Measurements from ENCODE around the gene SLC29A1.

The SLC29A1 gene

GRCh38 chr6:44178424-44179071, 44.8 kb upstream of the SLC29A1 start:
- no peaks in the 10 kb centered on the region for H4K20me1 ChIP-seq (ENCODE audit: insufficient read depth)
- no peak overlapping the region for H3K9ac ChIP-seq
- no peak for TF ChIP-seq CTCF (conservative IDR thresholded peaks at IDR 0.05; ENCODE audit: low read depth, low read length)
- no peak overlapping the region for H3K27ac ChIP-seq
- H3K4me3 ChIP-seq (IDR thresholded peaks at IDR 0.05; ENCODE audit: insufficient read depth, low read depth, low read length), result no peak overlapping the region
- no peaks in the 10 kb centered on the region for H3K27me3 ChIP-seq (ENCODE audit: insufficient read depth, low read depth)
- no peaks in the 10 kb centered on the region for H3K36me3 ChIP-seq (ENCODE audit: insufficient read depth)
- no peaks in the 10 kb centered on the region for H3K4me1 ChIP-seq (ENCODE audit: low read depth, poor library complexity, severe bottlenecking)
- no peaks in the 10 kb centered on the region for H3K79me2 ChIP-seq (ENCODE audit: insufficient read depth, low read depth)
- H2AFZ ChIP-seq (ENCODE audit: low read depth), result no peak overlapping the region
- no peak overlapping the region for H3K4me2 ChIP-seq

- no peak overlapping the region for H3K9ac ChIP-seq
- no peak overlapping the region for H3K4me2 ChIP-seq
- H3K79me2 ChIP-seq (ENCODE audit: insufficient read depth, low read depth), result no peaks in the 10 kb centered on the region
- TF ChIP-seq CTCF (conservative IDR thresholded peaks at IDR 0.05; ENCODE audit: low read depth, low read length), result no peak
- H2AFZ ChIP-seq (ENCODE audit: low read depth), result no peak overlapping the region
- H3K4me3 ChIP-seq (IDR thresholded peaks at IDR 0.05; ENCODE audit: insufficient read depth, low read depth, low read length), result no peak overlapping the region
- H3K36me3 ChIP-seq (ENCODE audit: insufficient read depth), result no peaks in the 10 kb centered on the region
- H3K4me1 ChIP-seq (ENCODE audit: low read depth, poor library complexity, severe bottlenecking), result no peaks in the 10 kb centered on the region
- no peak overlapping the region for H3K27ac ChIP-seq
- no peaks in the 10 kb centered on the region for H4K20me1 ChIP-seq (ENCODE audit: insufficient read depth)
- no peaks in the 10 kb centered on the region for H3K27me3 ChIP-seq (ENCODE audit: insufficient read depth, low read depth)
Observed at GRCh38 chr6:44179072-44179536, 44.3 kb upstream of the SLC29A1 start.

- no peak overlapping the region for H3K4me2 ChIP-seq
- no peak overlapping the region for H2AFZ ChIP-seq (ENCODE audit: low read depth)
- no peak for TF ChIP-seq CTCF (conservative IDR thresholded peaks at IDR 0.05; ENCODE audit: low read depth, low read length)
- H3K4me1 ChIP-seq (ENCODE audit: low read depth, poor library complexity, severe bottlenecking), result no peaks in the 10 kb centered on the region
- H3K27me3 ChIP-seq (ENCODE audit: insufficient read depth, low read depth), result no peaks in the 10 kb centered on the region
- no peak overlapping the region for H3K9ac ChIP-seq
- no peak overlapping the region for H3K27ac ChIP-seq
- no peak overlapping the region for H3K4me3 ChIP-seq (IDR thresholded peaks at IDR 0.05; ENCODE audit: insufficient read depth, low read depth, low read length)
- H3K79me2 ChIP-seq (ENCODE audit: insufficient read depth, low read depth), result no peaks in the 10 kb centered on the region
- H3K36me3 ChIP-seq (ENCODE audit: insufficient read depth), result no peaks in the 10 kb centered on the region
- H4K20me1 ChIP-seq (ENCODE audit: insufficient read depth), result no peaks in the 10 kb centered on the region
Observed at GRCh38 chr6:44179648-44180047, 43.7 kb upstream of the SLC29A1 start.

- H3K27ac ChIP-seq, result no peak overlapping the region
- H2AFZ ChIP-seq (ENCODE audit: low read depth), result no peak overlapping the region
- no peaks in the 10 kb centered on the region for H4K20me1 ChIP-seq (ENCODE audit: insufficient read depth)
- H3K4me2 ChIP-seq, result no peak overlapping the region
- H3K27me3 ChIP-seq (ENCODE audit: insufficient read depth, low read depth), result no peaks in the 10 kb centered on the region
- no peak overlapping the region for H3K9ac ChIP-seq
- no peaks in the 10 kb centered on the region for H3K79me2 ChIP-seq (ENCODE audit: insufficient read depth, low read depth)
- no peaks in the 10 kb centered on the region for H3K4me1 ChIP-seq (ENCODE audit: low read depth, poor library complexity, severe bottlenecking)
- no peaks in the 10 kb centered on the region for H3K36me3 ChIP-seq (ENCODE audit: insufficient read depth)
- TF ChIP-seq CTCF (conservative IDR thresholded peaks at IDR 0.05; ENCODE audit: low read depth, low read length), result no peak
- no peak overlapping the region for H3K4me3 ChIP-seq (IDR thresholded peaks at IDR 0.05; ENCODE audit: insufficient read depth, low read depth, low read length)
Observed at GRCh38 chr6:44180406-44180805, 43.0 kb upstream of the SLC29A1 start.

Data from KMS-11 (cell line).